Fibroblast of lung (primary cell): ENCODE measurements around the gene ARFIP1. TPM values are rescaled to one million over a fixed set of nuclear protein-coding genes. Genes with fewer than 3 reads are reported as not detected.
"Not testable (repeated sequence)": the region's sequence is repeated elsewhere in the genome, so short reads cannot be mapped to it uniquely, and the experiment has no call there.

Experiments
- DNase-seq, 2 donors: peaks; one replicate each; pipeline versions ENCODE4 v3.0.0 to v3.0.0-alpha.2; 2010; ENCODE audit warnings: low read depth in 2 of 2
- H2AFZ ChIP-seq: 2 replicates; pipeline ENCODE4 v1.5.1; 2012; ENCODE audit warnings: low read length, control low read depth, inconsistent platforms
- H3K27ac ChIP-seq: 2 replicates; pipeline ENCODE4 v1.5.1; 2011; ENCODE audit warnings: low read length, control low read depth; ENCODE audit not compliant: insufficient read depth
- H3K27me3 ChIP-seq: 2 replicates; pipeline ENCODE4 v1.5.1; 2011; ENCODE audit warnings: mild to moderate bottlenecking, low read length; ENCODE audit not compliant: control insufficient read depth, insufficient read depth
- H3K36me3 ChIP-seq: 2 replicates; pipeline ENCODE4 v1.5.1; 2011; ENCODE audit warnings: low read length; ENCODE audit not compliant: control insufficient read depth, insufficient read depth
- H3K4me1 ChIP-seq: 2 replicates; pipeline ENCODE4 v1.5.1; 2011; ENCODE audit warnings: low read length; ENCODE audit not compliant: control insufficient read depth, insufficient read depth; ENCODE audit errors: extremely low read depth
- H3K4me2 ChIP-seq: 2 replicates; pipeline ENCODE4 v1.5.1; 2011; ENCODE audit warnings: low read length, control low read depth; ENCODE audit not compliant: insufficient read depth; ENCODE audit errors: extremely low read depth
- H3K4me3 ChIP-seq, 4 experiments: fragments of 200-600 bp in 1 of 4; sonication (generic) in 1 of 4; replicated peaks in 1 of 4; 2 replicates each; pipeline ENCODE4 v1.5.1; 2011 to 2016; ENCODE audit warnings: low read length in 4 of 4, low read depth in 3 of 4, mild to moderate bottlenecking in 3 of 4, control low read depth in 2 of 4, inconsistent platforms in 1 of 4, mixed read lengths in 1 of 4; ENCODE audit not compliant: insufficient read depth in 1 of 4; ENCODE audit errors: control extremely low read depth in 1 of 4
- H3K79me2 ChIP-seq: 2 replicates; pipeline ENCODE4 v1.5.1; 2012; ENCODE audit warnings: mild to moderate bottlenecking, low read length, inconsistent platforms; ENCODE audit not compliant: control insufficient read depth, insufficient read depth
- H3K9ac ChIP-seq: 2 replicates; pipeline ENCODE4 v1.5.1; 2011; ENCODE audit warnings: mild to moderate bottlenecking, low read length, control low read depth; ENCODE audit not compliant: insufficient read depth
- H3K9me3 ChIP-seq: 2 replicates; pipeline ENCODE4 v1.5.1; 2012; ENCODE audit warnings: low read depth, low read length; ENCODE audit not compliant: control insufficient read depth, insufficient read depth
- H4K20me1 ChIP-seq: 2 replicates; pipeline ENCODE4 v1.5.1; 2011; ENCODE audit warnings: low read length; ENCODE audit not compliant: control insufficient read depth, insufficient read depth; ENCODE audit errors: extremely low read depth
- CTCF ChIP-seq, 2 donors: IDR thresholded peaks in 1 of 2; conservative IDR thresholded peaks in 1 of 2; 1 replicate in 1 of 2; 2 replicates in 1 of 2; pipeline ENCODE4 v1.5.1; 2011 to 2012; ENCODE audit warnings: low read length in 2 of 2, control low read depth in 1 of 2, inconsistent platforms in 1 of 2, low read depth in 1 of 2, mild to moderate bottlenecking in 1 of 2
- EZH2 ChIP-seq: IDR thresholded peaks from 2 replicates; pipeline ENCODE4 v1.5.1; 2012; ENCODE audit warnings: low read length, control low read depth, mild to moderate bottlenecking; ENCODE audit errors: missing control alignments
- polyA plus RNA-seq, 2 donors: library from polyadenylated mRNA; depleted of rRNA in 1 of 2; stranded (reverse) in 1 of 2; unstranded in 1 of 2; fragments of >200 nt; gene quantifications; 2 replicates each; pipeline ENCODE4 v1.2.1, GENCODE V29; 2011 to 2012; ENCODE audit warnings: missing spikeins in 1 of 2
- total RNA-seq: library from RNA; depleted of rRNA; stranded (reverse); fragments of >200 nt; gene quantifications from 2 replicates; pipeline ENCODE4 v1.2.1, GENCODE V29; 2014

ARFIP1 gene
- total and polyA plus RNA-seq, 2 donors (not counting 1 experiment from before 2014, with no cell fraction given) = 35.6 to 40.8 TPM

- Histone ChIP-seq H3K27ac (no peak overlapping the region), H3K4me2 (no peak overlapping the region), H3K79me2 (no peaks in the 10 kb centered on the region), H2AFZ (no peak overlapping the region), H4K20me1 (no peaks in the 10 kb centered on the region), H3K27me3 (no peaks in the 10 kb centered on the region), H3K36me3 (no peaks in the 10 kb centered on the region), H3K4me3 (no peak overlapping the region), H3K9me3 (no peaks in the 10 kb centered on the region), H3K4me1 (no peaks in the 10 kb centered on the region), H3K9ac (no peak overlapping the region)
- TF ChIP-seq EZH2 (no peak), CTCF (conservative IDR thresholded peaks at IDR 0.05 in 1 of 2, IDR thresholded peaks at IDR 0.05 in 1 of 2; ENCODE audit: low read depth in 1 of 2, low read length in 2 of 2) (no peak)
- DNase-seq = no peak
These were observed 31.1 kb upstream of the ARFIP1 start for GRCh38 chr4:152748619-152749018.

- H3K9ac ChIP-seq = no peak overlapping the region
- H3K4me1 ChIP-seq = no peaks in the 10 kb centered on the region
- peaks cover 1% of the 10 kb centered on the region for H3K27me3 ChIP-seq
- H3K4me3 ChIP-seq = no peak overlapping the region
- H4K20me1 ChIP-seq = no peaks in the 10 kb centered on the region
- no peak overlapping the region for H2AFZ ChIP-seq
- TF ChIP-seq CTCF (conservative IDR thresholded peaks at IDR 0.05 in 1 of 2, IDR thresholded peaks at IDR 0.05 in 1 of 2; ENCODE audit: low read depth in 1 of 2, low read length in 2 of 2) = no peak
- no peak for TF ChIP-seq EZH2
- no peaks in the 10 kb centered on the region for H3K36me3 ChIP-seq
- DNase-seq = no peak
- H3K79me2 ChIP-seq = no peaks in the 10 kb centered on the region
- H3K9me3 ChIP-seq = no peaks in the 10 kb centered on the region
- H3K4me2 ChIP-seq = no peak overlapping the region
- H3K27ac ChIP-seq = no peak overlapping the region
These were observed 16.0 kb upstream of the ARFIP1 start for GRCh38 chr4:152763796-152764195.

- not testable (repeated sequence) for H3K36me3 ChIP-seq, DNase-seq, H3K9me3 ChIP-seq, H3K4me2 ChIP-seq, H2AFZ ChIP-seq, H3K79me2 ChIP-seq, H3K27me3 ChIP-seq, H3K4me3 ChIP-seq, H3K4me1 ChIP-seq, H3K27ac ChIP-seq, H4K20me1 ChIP-seq, H3K9ac ChIP-seq
These were observed 14.6 kb upstream of the ARFIP1 start for GRCh38 chr4:152765069-152765737.
